MCF 10A (cell line): ENCODE data around the gene CALN1. TPM values are rescaled to one million over a fixed set of nuclear protein-coding genes. Genes with fewer than 3 reads are reported as not detected.

ENCODE experiments used
- BruUV-seq: library from RNA; stranded (reverse); fragments of 400-500 nt; replicated peaks from 2 replicates; lab custom pipeline; 2021; lab: Mats Ljungman, UMichigan
- CTCF ChIA-PET: fragments of 300-600 bp; sonication (Branson Sonifier 250); formaldehyde crosslinking; extraction: SDS; loops from one replicate; lab custom pipeline; 2021; ENCODE audit warnings: antibody characterized with exemption, inconsistent platforms; lab: Yijun Ruan, JAX
- POLR2A ChIA-PET: fragments of 300-600, 350-650 bp; sonication (Branson Sonifier 250); formaldehyde crosslinking; extraction: SDS; loops from one replicate; lab custom pipeline; 2020; ENCODE audit warnings: antibody characterized with exemption, inconsistent platforms; lab: Yijun Ruan, JAX
- DNase-seq: peaks from one replicate; pipeline ENCODE4 v3.0.0-alpha.2; 2018; ENCODE audit not compliant: unreplicated experiment
- H3K27ac Mint-ChIP-seq: one replicate; pipeline ENCODE4 v1.8.0; 2022; ENCODE audit warnings: mild to moderate bottlenecking, low read depth, mixed read lengths; ENCODE audit not compliant: unreplicated experiment
- H3K27me3 Mint-ChIP-seq: one replicate; pipeline ENCODE4 v1.8.0; 2022; ENCODE audit warnings: mixed read lengths; ENCODE audit not compliant: insufficient read depth, unreplicated experiment
- H3K36me3 Mint-ChIP-seq: one replicate; pipeline ENCODE4 v1.8.0; 2022; ENCODE audit warnings: mild to moderate bottlenecking, moderate library complexity, mixed read lengths; ENCODE audit not compliant: insufficient read depth, unreplicated experiment
- H3K4me1 Mint-ChIP-seq: one replicate; pipeline ENCODE4 v1.8.0; 2022; ENCODE audit warnings: mixed read lengths; ENCODE audit not compliant: insufficient read depth, unreplicated experiment
- H3K4me3 Mint-ChIP-seq: one replicate; pipeline ENCODE4 v1.8.0; 2022; ENCODE audit warnings: mild to moderate bottlenecking, moderate library complexity, mixed read lengths; ENCODE audit not compliant: unreplicated experiment
- H3K9me3 Mint-ChIP-seq: one replicate; pipeline ENCODE4 v1.8.0; 2022; ENCODE audit warnings: mixed read lengths; ENCODE audit not compliant: unreplicated experiment
- intact Hi-C: fragments of 100-400 bp; cut with micrococcal nuclease; formaldehyde crosslinking; loops from 2 replicates; pipeline ENCODE4 v1.14.1; 2022
- total RNA-seq: library from RNA; stranded (reverse); gene quantifications from 2 replicates; pipeline ENCODE4 v1.2.3, GENCODE V29; 2022
- TF ChIP-seq, protein P1 (sequence below): fragments of 200-600 bp; IDR thresholded peaks from one replicate; pipeline ENCODE4 v1.8.0; 2022; ENCODE audit warnings: antibody characterized with exemption, mild to moderate bottlenecking; ENCODE audit not compliant: unreplicated experiment

The CALN1 gene
- total RNA-seq, 1 experiment from 2014 or later: not detected

DNA sequence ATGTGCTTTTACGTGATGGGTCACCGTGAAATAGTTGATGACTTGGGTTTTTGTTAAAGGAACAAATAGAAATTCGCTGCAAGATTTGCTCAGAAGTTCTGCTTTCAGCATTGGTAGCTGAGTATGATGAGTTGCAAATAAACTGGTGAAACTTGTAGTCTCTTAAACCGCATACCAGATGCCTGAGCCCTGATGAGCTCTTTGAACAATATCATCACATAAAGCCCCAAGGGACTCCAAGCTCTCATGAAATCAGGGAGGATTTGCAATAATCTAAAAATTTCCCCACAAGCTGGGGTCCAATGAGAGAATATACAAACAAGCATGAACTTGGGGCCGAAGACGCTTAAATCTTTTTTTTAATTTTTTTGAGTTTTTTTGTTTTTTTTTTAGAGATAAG lies 312.4 kb downstream of the CALN1 start:
- no TSS peak for BruUV-seq
- no peaks in the 10 kb centered on the region for H3K36me3 Mint-ChIP-seq
- TF ChIP-seq, protein P1, sequence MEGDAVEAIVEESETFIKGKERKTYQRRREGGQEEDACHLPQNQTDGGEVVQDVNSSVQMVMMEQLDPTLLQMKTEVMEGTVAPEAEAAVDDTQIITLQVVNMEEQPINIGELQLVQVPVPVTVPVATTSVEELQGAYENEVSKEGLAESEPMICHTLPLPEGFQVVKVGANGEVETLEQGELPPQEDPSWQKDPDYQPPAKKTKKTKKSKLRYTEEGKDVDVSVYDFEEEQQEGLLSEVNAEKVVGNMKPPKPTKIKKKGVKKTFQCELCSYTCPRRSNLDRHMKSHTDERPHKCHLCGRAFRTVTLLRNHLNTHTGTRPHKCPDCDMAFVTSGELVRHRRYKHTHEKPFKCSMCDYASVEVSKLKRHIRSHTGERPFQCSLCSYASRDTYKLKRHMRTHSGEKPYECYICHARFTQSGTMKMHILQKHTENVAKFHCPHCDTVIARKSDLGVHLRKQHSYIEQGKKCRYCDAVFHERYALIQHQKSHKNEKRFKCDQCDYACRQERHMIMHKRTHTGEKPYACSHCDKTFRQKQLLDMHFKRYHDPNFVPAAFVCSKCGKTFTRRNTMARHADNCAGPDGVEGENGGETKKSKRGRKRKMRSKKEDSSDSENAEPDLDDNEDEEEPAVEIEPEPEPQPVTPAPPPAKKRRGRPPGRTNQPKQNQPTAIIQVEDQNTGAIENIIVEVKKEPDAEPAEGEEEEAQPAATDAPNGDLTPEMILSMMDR: no peak
- H3K4me3 Mint-ChIP-seq: no peak overlapping the region
- no peak overlapping the region for H3K27ac Mint-ChIP-seq
- no peaks in the 10 kb centered on the region for H3K4me1 Mint-ChIP-seq
- POLR2A ChIA-PET: interaction anchor here (0.6 kb wide), 1 partner anchor 756 kb away, joined by 5 read pairs; no protein-coding TSS in a partner anchor
- no peak for DNase-seq
- H3K9me3 Mint-ChIP-seq: no peaks in the 10 kb centered on the region
- no peaks in the 10 kb centered on the region for H3K27me3 Mint-ChIP-seq
- CTCF ChIA-PET: interaction anchor here (0.6 to 1.2 kb wide), 3 partner anchors 19 to 348 kb away, joined by 3 read pairs; no protein-coding TSS in a partner anchor
- intact Hi-C loops: no loop called here

DNA sequence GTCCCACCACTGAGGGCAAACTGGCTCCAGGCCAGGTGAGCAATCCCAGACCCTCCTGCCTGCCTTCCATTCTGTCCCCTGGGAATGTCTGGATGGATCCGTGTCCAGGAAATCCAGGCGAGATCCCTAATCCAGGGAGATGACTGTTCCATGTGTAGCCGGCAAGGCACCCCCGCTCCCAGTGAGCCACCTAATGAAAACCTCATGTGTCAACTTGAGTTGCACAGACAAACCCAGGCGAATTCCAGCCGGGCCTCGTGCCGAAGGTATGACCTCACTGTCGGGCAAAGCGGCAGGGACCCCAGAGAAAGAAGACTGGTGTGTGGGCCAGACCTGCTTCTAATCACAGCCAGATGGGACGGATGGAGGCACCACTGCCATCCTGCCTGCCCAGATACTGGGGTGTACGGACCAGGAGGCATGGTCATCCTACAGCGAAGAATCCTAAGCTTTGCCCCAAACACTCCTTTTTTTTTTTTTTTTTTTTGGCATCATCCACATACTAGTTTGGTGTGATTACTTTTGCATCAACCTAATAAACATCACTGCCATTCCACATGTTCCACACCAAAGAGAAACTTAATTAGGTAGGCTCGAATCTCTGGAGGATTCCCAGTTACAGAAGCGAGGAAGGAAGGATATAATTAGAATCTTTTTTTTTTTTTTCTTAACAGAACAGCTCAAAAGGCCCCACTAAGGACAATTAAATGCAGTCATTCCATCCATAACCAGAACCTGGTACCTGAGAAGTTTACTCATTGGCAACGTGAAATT lies 313.1 kb downstream of the CALN1 start:
- DNase-seq: no peak
- ChIA-PET CTCF (interaction anchor here (0.6 to 1.2 kb wide), 3 partner anchors 20 to 347 kb away, joined by 3 read pairs; no protein-coding TSS in a partner anchor), POLR2A (interaction anchor here (0.6 kb wide), 1 partner anchor 756 kb away, joined by 5 read pairs; no protein-coding TSS in a partner anchor)
- no TSS peak for BruUV-seq
- no peaks in the 10 kb centered on the region for H3K36me3 Mint-ChIP-seq
- H3K9me3 Mint-ChIP-seq: no peaks in the 10 kb centered on the region
- no peak overlapping the region for H3K4me3 Mint-ChIP-seq
- TF ChIP-seq, protein P1: no peak
- no peaks in the 10 kb centered on the region for H3K4me1 Mint-ChIP-seq
- no peaks in the 10 kb centered on the region for H3K27me3 Mint-ChIP-seq
- intact Hi-C loops: no loop called here
- H3K27ac Mint-ChIP-seq: no peak overlapping the region

DNA sequence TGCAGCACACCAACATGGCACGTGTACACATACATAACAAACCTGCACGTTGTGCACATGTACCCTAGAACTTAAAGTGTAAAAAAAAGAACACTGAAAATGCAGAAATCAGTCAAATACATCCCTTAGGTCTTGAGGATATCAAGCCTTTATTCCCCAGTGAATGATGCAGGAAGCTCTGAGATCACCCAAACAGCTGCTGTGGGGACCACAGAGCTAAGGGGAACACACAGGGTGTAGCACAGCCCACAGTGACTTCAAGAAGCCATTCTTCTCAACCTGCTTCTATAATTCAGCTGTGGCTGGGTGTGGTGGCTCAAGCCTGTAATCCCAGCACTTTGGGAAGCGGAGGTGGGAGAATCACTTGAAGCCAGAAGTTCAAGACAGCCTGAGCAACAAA lies 314.9 kb downstream of the CALN1 start:
- intact Hi-C loops: no loop called here
- DNase-seq: no peak
- Mint-ChIP-seq H3K36me3 (no peaks in the 10 kb centered on the region), H3K9me3 (peaks cover 4% of the 10 kb centered on the region), H3K27ac (no peak overlapping the region), H3K4me3 (no peak overlapping the region), H3K27me3 (no peaks in the 10 kb centered on the region), H3K4me1 (no peaks in the 10 kb centered on the region)
- ChIA-PET CTCF (interaction anchor here (0.6 kb wide), 1 partner anchor 59 kb away, joined by 3 read pairs; no protein-coding TSS in a partner anchor), POLR2A (no interaction called here)
- TF ChIP-seq, protein P1: no peak
- no TSS peak for BruUV-seq

DNA sequence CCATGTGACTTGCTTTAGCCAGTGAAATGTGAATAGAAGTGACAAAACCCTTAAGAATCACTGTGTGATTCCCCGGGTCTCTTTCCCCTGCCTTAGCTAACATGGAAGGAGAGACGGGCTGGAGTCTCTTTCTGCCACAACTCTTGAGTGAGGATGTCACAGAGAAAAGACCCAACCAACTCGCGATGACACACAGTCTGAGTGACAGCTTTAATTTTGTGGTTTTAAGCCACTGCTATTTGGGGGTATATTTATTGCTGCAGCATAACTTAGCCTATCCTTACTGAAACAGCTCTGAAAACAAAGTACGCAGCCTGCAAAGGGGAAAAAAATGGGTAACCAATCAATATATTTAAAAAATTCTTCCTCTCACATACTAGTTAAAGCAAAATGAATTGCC lies 319.4 kb downstream of the CALN1 start:
- Mint-ChIP-seq H3K27ac (no peak overlapping the region), H3K4me3 (no peak overlapping the region), H3K4me1 (no peaks in the 10 kb centered on the region), H3K36me3 (no peaks in the 10 kb centered on the region), H3K27me3 (no peaks in the 10 kb centered on the region), H3K9me3 (peaks cover 15% of the 10 kb centered on the region)
- DNase-seq: no peak
- ChIA-PET POLR2A (no interaction called here), CTCF (interaction anchor here (0.5 to 1.1 kb wide), 2 partner anchors 401 to 511 kb away, joined by 3 to 4 read pairs; no protein-coding TSS in a partner anchor)
- TF ChIP-seq, protein P1: no peak
- intact Hi-C loops: no loop called here
- no TSS peak for BruUV-seq
